ENCODE results near the gene GAB1. TPM values are rescaled to one million over a fixed set of nuclear protein-coding genes. Genes with fewer than 3 reads are reported as not detected.

The GAB1 gene
- total RNA-seq, 1 experiment from 2014 or later: 3.8 TPM

- no peak for DNase-seq (ENCODE audit: low read depth, low spot score)
- intact Hi-C loops (cut with micrococcal nuclease): no loop called here
- Histone ChIP-seq H3K27me3 (ENCODE audit: insufficient read depth, low read length) (no peaks in the 10 kb centered on the region), H3K4me1 (ENCODE audit: control insufficient read depth in 1 of 2, insufficient read depth in 2 of 2, low read length in 2 of 2) (peaks cover 2 to 18% of the 10 kb centered on the region in 2 experiments; a peak in 3 of 4 replicates), H2AFZ (ENCODE audit: low read depth, low read length, poor library complexity, severe bottlenecking) (no peak overlapping the region), H3K4me2 (ENCODE audit: low read length) (no peak overlapping the region), H3K27ac (ENCODE audit: low read depth, low read length) (no peak overlapping the region), H3K79me2 (ENCODE audit: insufficient read depth, low read length) (no peaks in the 10 kb centered on the region), H3K9me3 (ENCODE audit: control insufficient read depth in 1 of 2, insufficient read depth in 1 of 2, low read depth in 1 of 2, low read length in 2 of 2) (no peaks in the 10 kb centered on the region), H4K20me1 (ENCODE audit: insufficient read depth) (no peaks in the 10 kb centered on the region), H3K9me2 (ENCODE audit: insufficient read depth) (no peaks in the 10 kb centered on the region), H3K4me3 (replicated peaks in 1 of 2; ENCODE audit: low read depth in 1 of 2, low read length in 2 of 2) (no peak overlapping the region), H3K36me3 (ENCODE audit: control insufficient read depth in 1 of 2, insufficient read depth in 2 of 2, low read length in 2 of 2) (no peaks in the 10 kb centered on the region), H3K9ac (ENCODE audit: low read length) (no peak overlapping the region)
- ATAC-seq: no peak
- ChIA-PET POLR2A (interaction anchor here (1.2 kb wide), 1 partner anchor 8 kb away, joined by 7 read pairs; the partner anchor contains the start of gene GAB1), RAD21 (ENCODE audit: low non-redundant PET in 1 of 2, low total read pairs in 2 of 2, uncharacterized antibody in 2 of 2, unreplicated experiment in 2 of 2) (no interaction called here), CTCF (no interaction called here)
- TF ChIP-seq CBX3 (IDR thresholded peaks at IDR 0.05; ENCODE audit: low read depth): no peak
- TF ChIP-seq EGR1 (IDR thresholded peaks at IDR 0.05; ENCODE audit: low read depth): no peak
- no peak for TF ChIP-seq EZH2 (IDR thresholded peaks at IDR 0.05)
- TF ChIP-seq POLR2A (IDR thresholded peaks at IDR 0.05; ENCODE audit: borderline replicate concordance, extremely low read depth, insufficient read depth, insufficient read length): no peak
- TF ChIP-seq REST (IDR thresholded peaks at IDR 0.05; ENCODE audit: low read depth): no peak
- TF ChIP-seq ZFX (IDR thresholded peaks at IDR 0.05): no peak
- TF ChIP-seq YY1 (IDR thresholded peaks at IDR 0.05; ENCODE audit: extremely low read depth, insufficient replicate concordance, low read depth, low read length): no peak
- TF ChIP-seq TCF7L2 (IDR thresholded peaks at IDR 0.05; ENCODE audit: borderline replicate concordance, extremely low read depth, insufficient read depth, insufficient read length): no peak
- TF ChIP-seq ZNF274 (IDR thresholded peaks at IDR 0.05; ENCODE audit: low read depth, low read length): no peak
- no peak for TF ChIP-seq SP1 (IDR thresholded peaks at IDR 0.05; ENCODE audit: low read depth)
- no TSS peak for BruUV-seq (replicated peaks)
Observed at GRCh38 chr4:143344774-143345173, 8.1 kb downstream of the GAB1 start.

All from HCT116 (cell line).